HG03575 (cell line): ENCODE measurements around the gene MRPS10.
A peak's percentile ranks its signal among the peaks of the same experiment; 100 is the strongest.

Experiments
- ATAC-seq: cut with Tn5 transposase; IDR thresholded peaks from one replicate; pipeline ENCODE4 v1.9.1; 2021; ENCODE audit not compliant: unreplicated experiment, insufficient number of reproducible peaks, low FRiP score; ENCODE audit errors: extremely low read depth

The MRPS10 gene

DNA sequence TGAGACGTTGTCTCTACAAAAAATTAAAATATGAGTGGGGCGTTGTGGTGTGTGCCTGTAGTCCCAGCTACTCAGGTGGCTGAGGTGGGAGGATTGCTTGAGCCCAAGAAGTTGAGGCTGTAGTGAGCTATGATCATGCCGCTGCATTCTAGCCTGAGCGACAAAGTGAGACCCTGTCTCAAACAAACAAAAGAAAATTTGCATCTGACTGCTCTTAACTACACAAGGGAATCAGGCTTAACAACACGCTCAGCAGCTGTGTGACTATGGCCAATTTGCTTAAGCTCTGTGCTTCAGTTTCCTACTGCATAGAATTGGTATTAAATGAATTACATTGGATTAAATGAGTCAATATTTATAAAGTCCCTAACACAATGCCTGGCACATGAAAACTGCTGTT is 24.3 kb upstream of the MRPS10 start:
- no peak for ATAC-seq

DNA sequence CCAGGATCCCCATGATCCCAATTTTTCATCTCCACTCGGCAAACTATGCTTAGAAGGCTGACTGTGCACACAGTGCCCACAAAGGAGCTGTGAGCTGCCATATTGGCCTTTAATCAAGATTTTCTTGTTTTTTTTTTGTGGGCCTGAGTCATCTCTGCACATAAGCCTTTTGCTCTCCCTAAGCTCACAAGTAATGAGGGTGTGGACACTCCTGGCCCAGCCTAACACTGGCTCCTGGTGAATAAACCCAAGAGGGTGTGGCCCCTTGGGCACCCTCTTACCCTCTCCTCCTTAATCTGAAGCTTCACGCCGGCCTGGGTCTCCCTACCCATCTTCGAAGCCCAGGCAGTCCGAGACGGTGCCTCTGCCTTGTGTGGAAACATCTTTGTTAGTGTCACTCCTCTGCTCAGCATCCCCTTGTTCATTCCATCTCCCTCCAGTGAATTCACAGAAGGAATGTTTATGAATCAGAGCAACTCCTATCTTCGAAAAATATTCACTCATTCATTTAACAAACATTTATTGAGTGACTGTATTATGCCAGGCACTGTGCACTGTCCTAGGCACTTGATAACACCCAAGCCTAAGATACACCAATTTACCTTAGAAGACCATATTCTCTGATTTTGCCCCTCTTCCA is 22.2 kb upstream of the MRPS10 start:
- no peak for ATAC-seq

DNA sequence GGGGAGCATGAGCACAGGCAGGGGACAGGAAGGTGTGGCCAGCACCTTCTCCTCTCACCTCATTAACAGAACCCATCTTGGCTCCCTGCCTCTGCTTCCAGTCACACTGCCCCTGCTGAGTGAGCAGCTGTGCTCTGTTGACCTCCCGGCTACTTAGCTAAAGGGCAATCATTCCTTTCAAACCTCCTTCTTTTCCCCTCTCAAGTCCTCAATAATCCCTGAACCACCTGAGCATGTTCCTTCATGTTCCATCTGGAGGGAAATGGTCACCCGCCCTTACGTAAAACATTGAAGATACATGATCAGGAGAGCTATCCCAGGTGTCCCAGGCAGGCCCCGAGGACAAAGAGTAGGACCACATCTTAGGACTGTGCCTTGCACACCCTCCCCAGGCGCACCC is 21.7 kb upstream of the MRPS10 start:
- ATAC-seq = no peak

DNA sequence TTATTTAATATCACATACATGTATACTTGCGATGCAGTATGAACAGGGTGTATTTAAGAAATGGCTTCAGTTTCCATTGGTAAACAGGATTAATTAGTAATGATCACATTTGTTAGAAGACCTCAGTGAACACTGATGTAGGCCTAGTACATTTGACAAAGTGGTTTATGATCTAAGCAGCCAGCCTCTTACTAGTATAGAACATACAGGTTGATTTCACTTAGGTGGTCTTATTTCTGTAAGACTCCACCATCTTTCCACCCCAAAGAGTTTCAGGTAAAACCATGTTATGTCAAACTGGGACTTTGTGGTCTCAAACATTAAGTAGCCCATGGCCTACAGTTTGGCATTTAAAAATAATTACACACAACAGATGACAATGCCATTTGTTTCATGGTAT is 20.2 kb upstream of the MRPS10 start:
- ATAC-seq = no peak

DNA sequence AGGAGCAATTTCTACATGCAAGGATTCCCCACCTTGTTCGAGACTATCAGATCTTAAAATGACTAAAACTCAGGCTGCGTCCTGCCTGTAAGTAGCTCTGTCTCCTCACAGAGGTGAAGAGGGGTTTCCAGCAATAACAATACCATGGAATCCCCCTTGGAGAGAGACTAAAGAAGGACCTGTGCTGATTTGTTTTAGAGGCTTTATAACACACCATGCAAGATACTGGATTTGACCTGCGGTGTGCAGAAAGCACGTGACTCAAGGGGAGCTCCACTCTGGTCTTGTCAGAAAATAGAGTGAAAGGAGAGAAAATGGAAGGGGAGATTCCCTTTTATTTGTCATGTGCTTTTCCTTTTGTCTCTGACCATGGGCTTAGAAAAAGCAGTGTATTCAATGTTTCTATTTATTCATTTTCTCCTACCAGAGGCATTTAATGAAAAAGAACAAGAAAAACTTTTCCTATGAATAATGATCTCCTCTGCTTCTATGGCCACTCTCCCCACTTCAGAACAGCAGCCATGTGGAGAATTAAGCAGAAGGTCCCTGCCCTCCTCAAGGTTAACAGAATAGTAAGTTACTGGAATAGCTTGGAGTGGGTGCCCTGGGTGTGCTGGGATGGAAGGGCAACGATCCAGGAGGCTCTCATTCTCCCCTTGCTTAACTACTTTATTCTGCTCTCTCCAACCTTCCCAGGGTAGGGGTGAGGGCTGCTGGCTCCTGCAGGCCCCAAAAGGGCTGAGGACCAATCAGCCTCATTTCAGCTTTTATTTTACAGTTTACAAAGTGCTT is 19.2 kb upstream of the MRPS10 start:
- no peak for ATAC-seq

DNA sequence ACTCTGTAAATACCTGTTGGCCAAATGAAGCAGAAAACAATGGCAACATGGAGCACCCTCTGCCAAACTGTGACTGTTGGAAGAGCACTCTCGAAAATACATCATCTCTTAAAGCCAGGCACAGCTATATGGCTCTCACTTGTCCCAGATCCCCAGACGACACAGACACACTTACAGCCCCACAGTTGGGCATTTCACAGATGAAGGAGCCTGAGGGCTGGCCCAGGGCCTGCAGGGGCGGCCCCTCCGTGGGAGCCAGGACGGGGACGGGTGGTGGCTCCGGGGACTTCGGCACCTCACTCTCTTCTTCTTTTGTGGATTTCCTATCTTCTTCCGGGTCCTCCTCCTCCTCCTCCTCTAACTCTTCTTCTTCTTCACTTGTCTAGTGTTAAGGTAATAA is 18.4 kb upstream of the MRPS10 start:
- no peak for ATAC-seq

DNA sequence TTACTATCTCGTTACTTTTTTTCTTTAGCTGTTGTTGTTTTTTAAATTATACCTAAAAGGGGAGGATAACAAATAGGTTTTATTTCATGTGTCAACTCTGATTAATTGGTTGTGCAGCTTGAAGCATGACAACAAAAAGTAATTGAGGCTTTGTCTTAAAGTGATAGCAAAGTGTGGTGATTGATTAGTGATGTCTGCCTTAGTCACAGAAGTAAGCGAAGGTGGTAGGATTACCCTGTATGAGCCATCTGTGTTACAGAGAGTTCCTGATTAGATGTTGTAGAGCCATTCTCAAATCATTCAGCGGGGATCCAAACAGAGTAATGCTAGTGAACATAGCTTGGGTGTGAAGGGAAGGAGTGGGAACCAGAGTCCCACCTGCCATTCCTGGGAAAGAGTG is 14.4 kb upstream of the MRPS10 start:
- no peak for ATAC-seq

DNA sequence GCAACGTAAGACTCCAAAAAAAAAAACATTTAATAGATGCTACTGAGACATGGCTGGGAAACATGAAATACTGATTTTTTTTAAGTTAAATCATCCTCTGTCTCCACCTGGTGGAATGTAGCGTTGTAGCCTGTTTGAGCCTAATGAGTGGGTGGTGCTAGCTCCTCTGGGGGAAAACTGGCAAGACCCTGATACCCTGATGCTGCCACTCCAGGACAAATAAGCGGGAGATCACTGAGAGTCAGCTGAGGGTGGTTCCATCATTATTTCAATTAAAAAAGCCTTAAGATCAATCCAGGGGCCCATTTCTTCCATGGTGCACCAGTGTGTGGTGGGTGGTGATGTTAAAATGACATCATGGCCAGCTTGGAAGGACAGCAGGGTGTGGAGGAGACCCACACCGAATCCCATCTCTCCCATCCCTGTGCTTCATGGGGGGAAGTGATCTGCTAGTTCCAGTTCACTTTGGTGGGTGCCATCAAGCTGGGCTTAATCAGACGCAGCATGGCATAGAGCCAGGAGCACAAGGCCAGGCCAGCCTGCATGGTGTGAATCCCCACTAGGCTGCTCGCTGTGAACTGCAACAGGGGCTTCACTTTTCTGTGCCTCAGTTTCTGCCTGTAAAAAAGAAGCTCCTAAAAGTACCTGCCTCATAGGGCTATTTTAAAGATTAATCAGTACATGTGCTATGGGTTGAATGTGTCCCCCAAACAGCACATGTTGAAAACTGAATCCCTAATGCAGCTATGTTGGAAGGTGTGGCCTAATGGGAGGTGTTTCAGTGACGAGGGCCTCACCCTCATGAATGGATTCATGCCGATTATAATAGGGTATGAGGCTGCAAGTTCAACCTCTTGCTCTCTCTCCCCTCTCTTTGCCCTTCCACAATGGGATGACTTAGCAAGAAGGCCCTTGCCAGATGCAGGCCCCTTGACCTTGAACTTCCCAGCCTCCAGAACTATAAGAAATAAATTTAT is 13.0 kb upstream of the MRPS10 start:
- ATAC-seq = no peak

DNA sequence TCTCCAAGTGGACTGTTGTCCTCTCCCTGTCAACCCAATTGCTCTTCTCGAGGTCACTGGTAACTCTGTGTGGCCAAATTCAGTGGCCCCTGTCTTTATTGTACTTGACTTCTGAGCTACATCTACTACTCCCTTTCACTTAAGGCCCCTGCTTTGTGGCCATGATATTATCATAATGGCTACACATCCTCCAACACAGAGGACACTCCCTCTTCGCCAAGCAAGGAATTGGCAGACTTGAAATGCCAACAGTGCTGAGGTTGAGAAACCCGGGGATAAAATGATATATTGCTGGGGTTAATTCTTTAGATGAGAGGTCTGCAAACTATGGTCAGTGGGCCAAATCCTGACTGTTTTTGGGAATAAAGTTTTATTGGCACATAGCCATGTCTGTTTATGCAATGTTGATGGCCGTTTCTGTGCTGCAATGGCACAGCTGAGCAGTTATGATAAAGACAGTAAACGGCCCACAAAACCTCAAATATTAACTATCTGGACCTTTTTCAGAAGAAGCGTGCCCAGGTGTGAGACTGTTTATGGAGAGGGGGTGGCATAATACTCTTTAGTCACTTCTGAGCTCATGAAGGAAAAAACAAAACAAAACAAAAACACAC is 12.0 kb upstream of the MRPS10 start:
- no peak for ATAC-seq

DNA sequence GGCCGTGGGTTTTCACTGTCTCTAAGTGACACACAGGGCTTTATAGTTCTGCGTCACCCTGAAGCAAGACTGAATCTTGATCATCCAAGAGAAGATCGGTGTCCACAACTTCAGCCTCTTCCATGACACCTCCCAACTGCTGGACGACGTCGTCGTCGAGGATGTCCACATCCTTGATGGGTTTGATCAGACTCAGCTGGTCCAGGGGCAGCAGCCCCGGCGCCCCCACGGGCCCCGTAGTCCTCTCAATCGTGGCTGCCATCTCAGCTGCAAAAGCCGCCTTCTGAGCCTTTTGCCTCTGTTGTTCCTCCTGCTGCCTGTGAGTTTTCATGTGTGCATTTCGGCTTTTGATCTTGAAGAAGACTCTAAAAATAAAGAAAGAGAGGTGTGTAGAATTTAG is 10.6 kb upstream of the MRPS10 start:
- ATAC-seq = no peak

DNA sequence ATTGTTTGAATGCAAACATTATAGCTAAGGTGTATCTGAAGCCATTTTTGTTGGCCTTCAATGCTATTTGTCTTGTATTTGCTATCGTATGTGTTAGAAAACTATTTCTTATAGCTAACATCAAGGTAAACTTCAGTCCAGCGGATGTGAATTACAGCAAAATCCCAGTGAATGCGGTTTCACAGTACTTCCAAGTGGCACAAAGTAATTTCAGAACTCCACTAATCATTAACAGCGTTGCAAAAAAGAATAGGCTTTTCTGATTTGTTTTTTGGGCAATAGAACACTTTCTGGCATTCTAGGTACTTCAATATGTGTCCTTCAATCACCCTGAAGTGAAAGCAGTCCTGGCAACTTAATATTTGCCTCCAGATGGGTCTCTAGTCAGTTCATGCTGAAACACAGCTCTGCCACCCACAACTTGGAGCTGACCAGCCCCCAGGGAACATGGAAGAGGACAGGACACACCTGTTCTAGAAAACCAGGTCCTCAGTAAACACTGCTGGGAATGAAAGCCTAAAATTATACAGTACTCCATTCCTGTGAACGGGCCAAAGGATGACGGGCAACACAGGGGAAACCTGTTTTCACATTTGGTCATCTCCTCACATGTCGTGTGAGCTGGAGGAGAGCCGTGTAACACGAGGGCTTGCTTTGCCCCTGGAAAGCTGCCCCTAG is 9.7 kb upstream of the MRPS10 start:
- ATAC-seq = no peak

DNA sequence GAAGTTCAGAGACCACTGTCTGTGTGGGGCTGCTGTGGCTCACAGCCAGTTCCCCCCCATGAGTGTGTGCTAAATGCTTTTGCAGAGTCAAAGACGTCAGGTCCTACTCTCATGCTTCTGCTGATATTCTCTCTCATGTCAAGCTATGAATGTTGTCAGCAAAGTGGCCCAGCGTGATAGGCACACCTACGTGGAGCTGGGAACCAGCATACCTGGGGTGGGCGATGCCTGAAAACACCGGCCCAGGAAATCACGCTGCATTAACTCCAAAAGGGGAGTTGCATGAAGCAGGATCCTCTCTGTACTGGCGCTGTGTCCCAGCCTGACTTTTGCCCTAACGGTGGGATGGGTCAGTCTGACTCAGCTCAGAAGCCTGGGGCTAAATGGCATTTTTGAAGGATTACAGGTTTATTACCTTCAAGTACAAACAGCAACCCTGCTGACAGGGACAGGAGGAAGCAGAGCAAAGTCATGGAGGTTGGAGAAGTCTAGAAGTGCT is 9.0 kb upstream of the MRPS10 start:
- ATAC-seq = no peak

DNA sequence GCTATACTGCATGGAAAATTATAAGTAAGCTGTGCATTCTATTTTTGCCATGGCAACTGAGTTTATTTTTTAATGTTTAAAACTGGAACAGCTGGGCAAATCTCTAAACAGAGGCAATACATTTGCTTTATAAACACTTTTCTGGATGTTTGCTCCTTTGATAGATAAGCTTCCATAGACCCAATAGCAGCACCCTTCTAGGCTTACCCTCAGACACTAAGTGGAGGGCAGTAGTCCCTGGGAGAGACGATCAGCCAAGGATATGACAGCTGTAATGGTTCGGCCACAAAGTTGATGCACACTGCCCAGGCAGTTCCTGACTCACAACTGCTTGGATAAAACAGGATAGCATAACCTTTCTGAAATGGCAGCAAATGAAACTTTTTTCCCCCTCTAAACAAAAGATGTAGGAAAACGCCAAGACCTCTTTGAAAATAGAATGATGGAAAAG is 8.5 kb upstream of the MRPS10 start:
- no peak for ATAC-seq

DNA sequence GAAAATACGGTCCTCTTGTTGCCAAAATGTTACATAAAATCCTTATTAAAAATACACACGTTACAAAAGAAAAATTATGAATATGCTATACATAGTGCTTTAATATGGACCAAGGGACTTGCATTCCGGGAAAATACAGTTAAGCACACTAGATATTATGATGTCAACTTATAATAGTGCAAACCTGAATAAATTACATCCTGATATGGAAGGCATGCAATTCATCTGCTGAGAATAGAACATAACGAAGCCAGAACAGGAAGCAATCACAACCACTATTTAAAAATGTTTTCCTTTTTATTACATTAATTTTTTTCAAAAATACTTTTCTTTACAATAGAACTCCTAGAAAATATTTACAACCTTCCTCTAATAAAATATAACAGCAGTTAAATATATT is 7.8 kb upstream of the MRPS10 start:
- no peak for ATAC-seq

DNA sequence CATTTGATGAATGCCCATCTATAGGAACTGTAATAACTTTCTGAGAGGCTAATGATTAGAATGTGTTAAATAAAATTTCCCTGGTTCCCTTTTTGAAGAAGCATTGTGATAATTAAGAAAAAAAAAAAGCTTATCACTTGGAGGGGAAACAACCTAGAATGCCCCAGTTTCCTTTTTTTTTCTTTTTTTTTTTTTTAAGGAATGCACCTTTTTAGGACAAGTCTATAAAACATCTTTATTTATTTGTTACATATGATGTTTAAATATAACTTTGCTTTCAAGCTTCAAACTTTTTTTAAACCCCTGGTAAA is 7.3 kb upstream of the MRPS10 start:
- ATAC-seq = no peak

DNA sequence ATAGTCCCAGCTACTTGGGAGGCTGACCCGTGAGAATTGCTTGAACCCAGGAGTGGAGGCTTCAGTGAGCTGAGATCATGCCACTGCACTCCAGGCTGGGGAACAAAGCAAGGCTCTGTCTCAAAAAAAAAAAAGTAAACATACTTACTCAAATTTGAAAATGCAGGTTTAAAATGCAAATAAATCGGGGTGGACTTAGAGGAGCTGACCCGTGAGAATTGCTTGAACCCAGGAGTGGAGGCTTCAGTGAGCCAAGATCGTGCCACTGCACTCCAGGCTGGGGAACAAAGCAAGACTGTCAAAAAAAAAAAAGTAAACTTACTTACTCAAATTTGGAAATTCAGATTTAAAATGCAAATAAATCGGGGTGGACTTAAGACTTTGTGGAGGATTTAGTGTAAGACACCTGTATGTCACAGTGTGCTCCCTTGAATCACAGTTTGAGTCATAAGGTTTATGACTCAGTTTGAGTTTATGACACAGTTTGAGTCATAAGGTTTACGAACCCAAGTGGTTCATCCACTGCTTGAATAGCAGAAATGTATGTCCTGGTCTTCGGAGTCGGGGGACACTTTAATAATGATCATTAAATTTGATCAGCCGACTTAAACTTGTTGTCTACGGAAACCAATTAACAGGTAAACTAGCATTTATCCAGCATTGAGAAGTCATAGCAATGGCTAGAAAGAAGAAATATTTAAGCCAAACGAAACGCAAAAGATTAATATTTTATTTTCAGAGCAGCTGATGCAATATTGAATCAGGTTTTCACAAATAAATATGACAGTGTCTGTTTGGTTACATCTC is 6.8 kb upstream of the MRPS10 start:
- peak; percentile 53 for ATAC-seq

DNA sequence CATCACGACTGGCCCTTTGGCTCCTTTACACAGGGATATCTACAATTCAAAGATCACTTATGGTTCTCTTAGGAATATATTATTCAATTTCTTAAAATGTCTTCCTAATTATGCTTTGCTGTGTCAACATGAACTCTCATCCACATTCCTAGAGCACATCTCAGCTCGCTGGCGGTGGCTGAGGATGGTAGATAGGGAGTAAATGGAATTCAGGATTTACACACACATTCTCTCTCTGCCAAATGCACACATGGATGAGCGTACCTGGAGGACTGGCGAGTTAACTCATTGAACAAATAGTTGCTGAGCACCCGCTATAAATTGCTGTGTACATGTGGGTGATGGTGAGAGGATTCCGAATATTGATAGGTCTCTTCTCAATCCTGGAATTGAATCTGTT is 4.8 kb upstream of the MRPS10 start:
- no peak for ATAC-seq

DNA sequence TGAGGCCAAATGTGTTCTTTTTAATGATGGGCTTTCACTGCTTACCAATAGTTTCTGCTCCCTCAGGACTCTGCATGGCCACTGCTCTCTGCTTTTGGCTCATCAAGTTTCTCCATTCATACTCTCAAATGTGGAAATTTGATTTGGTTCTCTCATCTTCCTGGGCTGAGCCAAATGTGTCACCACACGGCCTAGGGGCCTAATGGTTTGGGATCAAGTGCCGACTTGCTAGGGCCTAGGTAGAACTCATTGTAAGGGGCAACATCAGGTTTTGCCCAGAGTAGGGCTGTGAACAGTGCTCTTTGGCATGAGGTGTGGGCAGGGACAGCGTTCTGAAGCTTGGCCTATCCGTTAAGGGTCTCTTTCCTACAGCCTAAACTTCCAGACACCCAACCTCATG is 3.9 kb upstream of the MRPS10 start:
- no peak for ATAC-seq
